ENCODE data around the gene RIBC2. TPM values are rescaled to one million over a fixed set of nuclear protein-coding genes. Genes with fewer than 3 reads are reported as not detected.

RIBC2 gene
- total RNA-seq, 1 donor from 2014 or later = 2.1 TPM

DNA sequence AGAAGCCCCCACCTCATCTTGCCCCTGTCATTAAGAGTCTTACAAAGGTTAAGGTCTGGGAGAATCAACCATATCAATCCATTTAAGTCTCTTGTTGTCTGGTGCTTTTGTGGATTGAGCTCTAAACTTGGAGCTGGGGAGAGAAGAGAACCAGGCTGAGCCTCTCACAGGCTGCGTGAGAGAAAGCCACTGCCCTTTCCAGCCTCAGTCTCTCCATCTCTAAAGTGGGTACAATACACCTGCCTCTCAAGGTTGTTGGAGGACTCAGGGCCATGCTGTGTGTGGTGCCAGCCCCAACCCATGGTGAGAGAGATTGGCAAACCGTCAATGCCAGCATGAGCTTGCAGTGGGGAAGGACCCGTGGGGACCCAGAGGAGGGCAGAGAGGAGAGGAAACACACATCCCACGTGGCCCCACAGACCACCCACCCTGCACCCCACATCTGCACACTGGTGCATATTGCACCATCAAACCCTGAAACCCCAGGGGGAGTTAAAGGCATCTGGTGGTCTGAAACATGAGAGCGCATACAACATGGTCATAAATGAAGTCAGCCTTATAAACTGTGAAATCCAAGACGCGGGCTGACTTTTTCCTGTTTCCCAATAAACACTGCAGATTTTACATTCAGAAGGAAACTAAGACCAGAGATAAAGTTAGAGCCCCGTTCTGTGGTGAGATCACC, 61.7 kb downstream of the RIBC2 start:
- DNase-seq = peak; percentile 86

DNA sequence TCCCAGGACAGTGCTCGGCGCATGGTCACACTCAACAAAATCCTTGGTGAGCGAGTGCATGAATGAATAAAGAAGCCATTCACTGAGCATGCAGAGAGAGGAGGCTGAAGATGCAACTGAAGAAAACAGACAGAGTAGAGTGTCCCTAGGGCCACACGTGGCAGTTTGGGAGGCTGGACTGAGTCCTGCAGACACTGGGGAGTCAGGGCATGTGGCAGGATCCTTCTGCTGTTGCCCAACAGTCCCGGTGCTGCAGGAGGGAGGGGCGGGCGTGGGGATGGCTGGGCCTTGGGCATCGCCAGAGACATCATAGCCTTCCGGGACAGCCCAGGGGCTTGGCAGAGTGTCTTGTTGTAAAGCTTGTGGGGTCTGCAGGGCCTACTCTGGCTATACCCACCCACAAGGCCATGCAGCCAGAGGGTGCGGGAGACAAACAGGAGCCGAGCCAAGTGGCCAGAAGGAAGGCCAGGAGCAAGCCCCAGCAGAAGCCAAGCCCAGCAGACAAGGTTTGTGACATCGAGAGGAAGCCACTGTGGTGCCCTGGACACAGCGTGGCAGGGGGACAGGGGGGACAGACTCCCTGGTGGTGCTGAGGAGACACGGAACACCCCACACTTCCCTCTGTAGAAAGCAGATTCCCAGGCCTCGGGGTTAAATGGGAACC, 62.5 kb downstream of the RIBC2 start:
- no peak for DNase-seq

DNA sequence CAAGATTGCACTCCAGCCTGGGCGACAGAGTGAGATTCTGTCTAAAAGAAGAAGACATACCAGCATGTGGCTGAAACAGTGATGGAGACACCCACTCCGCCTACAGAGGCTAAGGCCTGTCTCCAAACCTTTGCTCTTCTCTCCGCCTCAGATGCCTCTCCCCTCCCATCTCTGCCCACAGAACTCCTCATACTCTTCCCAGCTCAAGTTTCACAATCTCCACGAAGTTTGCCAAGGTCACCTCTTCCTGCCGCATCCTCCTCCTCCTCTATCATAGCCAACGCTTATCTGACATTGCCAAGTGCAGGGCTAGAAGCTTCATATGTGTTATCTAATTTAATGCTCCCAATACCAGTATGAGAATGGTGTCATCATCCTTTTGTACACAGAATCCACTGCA, 63.3 kb downstream of the RIBC2 start:
- no peak for DNase-seq

DNA sequence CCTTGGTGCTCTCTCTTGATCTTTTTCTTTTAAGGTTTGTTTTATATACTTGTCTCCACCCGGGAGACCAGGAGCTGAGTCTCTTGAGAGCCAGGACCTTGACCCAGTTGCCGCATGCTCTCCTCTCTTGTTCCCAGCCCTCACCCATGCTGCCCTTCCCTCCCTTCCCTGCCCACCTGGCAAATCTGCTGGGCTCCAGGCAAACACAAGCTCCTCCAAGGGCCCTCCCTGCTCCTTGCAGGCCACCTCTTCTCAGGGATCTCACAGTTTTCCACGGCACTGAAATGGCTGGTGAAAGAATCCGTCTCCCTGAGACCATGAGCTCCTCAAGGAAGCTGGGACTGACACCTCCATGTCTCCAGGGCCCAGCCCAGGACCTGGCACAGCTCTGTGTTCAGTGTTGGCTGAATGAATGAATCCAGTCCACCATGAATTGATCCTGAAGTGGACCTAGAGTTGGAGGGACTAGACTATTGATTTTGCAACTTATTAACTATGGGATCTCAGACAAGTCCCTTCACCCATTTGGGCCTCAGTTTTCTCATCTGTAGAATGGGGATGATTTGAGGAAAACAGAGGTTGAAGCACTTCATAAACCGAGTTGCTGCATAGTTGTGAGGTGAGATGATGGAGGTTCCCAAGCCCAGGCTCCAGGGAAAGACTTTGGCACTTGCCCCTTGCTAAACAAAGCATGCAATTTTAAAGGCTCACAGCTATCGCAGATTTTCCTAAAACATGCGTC, 64.0 kb downstream of the RIBC2 start:
- no peak for DNase-seq

DNA sequence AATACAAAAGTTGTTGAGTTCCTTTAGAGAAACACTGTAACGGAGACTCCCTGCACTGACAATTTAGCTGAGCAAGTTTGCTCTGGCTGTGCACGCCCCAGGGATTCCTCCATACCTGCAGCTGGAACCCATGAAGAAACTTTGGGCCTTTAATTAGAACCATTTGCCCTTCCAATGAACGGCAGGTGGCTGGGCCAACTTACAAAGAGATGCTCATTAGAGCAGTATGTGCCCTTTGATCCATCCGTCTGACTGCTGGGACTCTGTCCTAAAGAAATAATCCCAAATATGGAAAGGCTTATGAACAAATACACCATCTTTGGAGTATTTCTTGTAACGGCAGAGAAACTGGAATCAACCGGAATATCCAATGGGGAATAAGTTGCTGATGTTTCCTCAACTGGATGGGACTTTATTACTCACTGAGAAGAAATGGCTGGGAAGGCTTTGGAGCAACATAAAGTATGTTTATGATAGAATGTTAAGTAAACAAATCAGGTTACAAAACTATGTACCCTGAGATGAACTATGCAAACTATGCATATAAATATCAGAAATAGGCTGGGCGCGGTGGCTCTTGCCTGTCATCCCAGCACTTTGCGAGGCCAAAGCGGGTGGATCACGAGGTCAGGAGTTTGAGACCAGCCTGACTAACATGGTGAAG, 64.7 kb downstream of the RIBC2 start:
- DNase-seq = peak; percentile 66

DNA sequence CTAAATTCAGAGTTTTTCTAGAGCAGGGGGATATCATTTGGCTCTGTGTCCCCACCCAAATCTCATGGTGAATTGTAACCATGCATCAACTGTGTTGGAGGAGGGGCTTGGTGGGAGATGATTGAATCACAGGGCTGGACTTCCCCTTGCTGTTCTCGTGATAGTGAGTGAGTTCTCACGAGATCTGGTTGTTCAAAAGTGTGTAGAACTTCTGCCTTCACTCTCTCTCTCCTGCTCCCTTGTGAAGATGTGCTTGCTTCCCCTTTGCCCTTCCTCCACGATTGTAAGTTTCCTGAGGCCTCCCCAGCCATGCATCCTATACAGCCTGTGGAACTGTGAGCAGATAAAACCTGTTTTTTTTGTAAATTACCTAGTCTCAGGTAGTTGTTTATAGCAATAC, 67.2 kb downstream of the RIBC2 start:
- no peak for DNase-seq

DNA sequence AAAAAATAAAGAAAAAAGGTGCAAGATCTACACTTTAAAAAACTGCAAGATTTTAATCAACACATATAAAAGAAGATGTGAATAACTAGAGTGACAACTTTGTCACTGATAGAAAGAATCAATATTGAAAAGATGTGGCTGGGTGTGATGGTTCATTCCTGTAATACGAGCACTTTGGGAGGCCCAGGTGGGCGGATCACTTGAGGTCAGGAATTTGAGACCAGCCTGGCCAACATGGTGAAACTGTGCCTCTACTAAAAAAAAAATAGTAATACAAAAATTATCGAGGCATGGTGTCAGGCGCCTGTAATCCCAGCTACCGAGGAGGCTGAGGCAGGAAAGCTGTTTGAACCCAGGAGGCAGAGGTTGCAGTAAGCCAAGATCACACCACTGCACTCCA, 68.2 kb downstream of the RIBC2 start:
- DNase-seq = no peak

Other genes starting within 250 kb of the RIBC2 start
- gene NUP50, start 249.8 kb upstream of the RIBC2 start, total RNA-seq = 45.0 TPM
- 32.1 TPM for gene KIAA0930, start 172.8 kb upstream of the RIBC2 start, total RNA-seq
- gene UPK3A, start 128.7 kb upstream of the RIBC2 start, total RNA-seq = not detected
- 36.7 TPM for gene FAM118A, start 103.8 kb upstream of the RIBC2 start, total RNA-seq
- 0.10 TPM for gene SMC1B, start 94 bp upstream of the RIBC2 start, total RNA-seq
- gene FBLN1, start 89.2 kb downstream of the RIBC2 start, total RNA-seq = 117 TPM